GM19240 (cell line): Measurements from ENCODE around the gene RFXAP.

Experiments used
- DNase-seq: peaks from one replicate; pipeline ENCODE4 v3.0.0; 2011; ENCODE audit warnings: low spot score; ENCODE audit not compliant: insufficient read length

RFXAP gene

DNA sequence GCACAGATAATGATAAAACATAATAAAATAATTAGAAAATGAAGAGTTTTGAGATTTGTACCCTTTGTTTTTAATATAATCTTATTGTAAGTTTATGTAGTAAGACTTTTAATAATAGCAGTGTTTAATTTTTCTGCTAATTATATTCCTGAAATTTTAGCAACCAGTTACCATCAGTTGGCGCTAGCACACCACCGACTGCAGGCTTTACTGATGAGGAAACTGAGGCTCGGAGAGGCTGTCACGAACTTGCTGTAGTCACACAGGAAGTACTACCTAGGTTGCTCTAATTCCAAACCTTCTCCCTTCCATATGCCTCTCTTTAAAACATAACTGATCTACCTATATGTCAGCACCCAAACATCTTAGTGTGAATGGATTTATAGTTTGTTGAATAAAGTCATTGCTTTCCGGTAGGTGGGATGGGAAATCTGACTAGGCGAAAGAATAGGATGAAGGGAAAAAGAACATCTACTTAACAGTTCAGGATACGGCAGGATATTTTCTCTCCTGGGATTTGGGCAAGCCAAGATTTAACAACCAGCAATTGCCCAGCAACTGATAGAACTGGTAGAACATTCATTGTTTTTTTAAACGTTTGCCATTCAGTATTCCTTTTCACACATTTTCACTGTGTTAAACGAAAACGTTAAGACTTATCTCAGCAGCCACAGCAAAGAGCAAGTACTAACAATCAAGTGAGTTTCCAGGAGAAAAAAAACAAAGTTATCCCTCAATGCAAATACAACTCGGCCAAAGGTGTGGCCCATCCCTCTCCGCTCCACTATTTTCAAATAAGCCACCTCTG is 822 bp upstream of the RFXAP start:
- DNase-seq, result no peak

DNA sequence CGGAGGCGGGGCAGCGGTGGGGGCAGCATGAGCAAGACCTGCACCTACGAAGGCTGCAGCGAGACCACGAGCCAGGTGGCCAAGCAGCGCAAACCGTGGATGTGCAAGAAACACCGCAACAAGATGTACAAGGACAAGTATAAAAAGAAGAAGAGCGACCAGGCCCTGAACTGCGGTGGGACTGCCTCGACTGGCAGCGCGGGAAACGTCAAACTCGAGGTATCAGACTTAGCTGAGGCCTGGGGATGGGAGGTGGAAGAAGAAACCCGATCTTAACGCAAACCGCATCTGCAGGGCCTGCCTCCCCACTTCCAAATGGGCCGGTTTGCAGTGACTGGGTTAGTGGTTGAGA is 693 bp downstream of the RFXAP start:
- DNase-seq, result no peak

GRCh38 chr13:36820222-36820621 is 1.2 kb downstream of the RFXAP start:
- DNase-seq, result no peak

- no peak for DNase-seq
Measured at GRCh38 chr13:36822785-36823184, 3.8 kb downstream of the RFXAP start.

DNA sequence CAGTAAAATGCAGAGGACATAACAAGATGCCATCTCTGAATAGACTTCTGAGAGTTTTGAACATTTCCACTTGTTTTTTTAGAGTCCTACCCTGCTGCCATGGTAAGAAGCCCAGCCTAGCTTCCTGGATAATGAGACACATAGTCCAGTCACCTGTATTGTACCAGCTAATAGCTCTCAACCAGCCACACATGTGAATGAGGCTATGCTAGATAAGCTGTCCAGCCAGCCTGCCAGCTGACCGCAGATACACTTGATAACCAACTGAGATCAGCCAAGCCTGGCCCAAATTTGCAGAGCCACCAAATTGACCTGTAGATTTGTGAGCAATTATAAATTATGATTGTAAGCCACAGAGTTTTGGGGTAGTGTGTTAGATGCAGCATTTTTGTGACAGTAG is 10.7 kb downstream of the RFXAP start:
- DNase-seq, result no peak

DNA sequence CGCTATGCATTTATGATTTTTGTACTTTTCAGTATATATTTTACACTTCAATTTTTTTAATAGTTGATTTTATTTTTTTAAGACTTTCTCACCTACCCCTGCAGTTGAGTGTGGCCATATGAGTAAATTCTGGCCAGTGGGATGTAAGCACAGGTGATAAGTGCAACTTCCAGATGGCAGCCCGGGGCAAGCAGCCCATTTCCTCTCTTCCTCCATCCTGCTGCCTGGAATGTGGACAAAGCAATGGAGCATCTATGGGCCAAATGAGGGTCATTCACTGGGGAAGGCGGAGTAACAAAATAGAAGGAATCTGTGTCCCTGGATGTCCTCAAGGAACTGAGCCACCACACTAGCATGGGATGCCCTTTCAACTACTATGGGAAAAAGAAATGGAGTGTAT is 12.3 kb downstream of the RFXAP start:
- no peak for DNase-seq

DNA sequence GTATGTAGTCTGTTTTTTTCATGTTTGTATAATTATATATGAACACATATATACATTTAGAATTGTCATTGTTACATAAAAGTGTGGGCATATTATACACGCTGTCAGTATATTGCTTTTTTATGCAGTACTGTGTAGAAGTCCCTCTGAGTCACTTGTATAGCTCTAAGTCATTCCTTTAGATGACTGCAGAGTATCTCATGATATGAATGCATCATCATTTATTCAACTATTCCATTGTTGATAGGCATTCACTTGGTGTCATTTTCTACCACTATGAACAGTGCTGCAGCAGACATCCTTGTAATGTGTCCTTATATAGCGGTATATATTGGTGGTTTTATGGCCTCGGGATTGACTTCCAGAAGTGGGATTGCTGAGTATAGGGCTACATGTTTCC is 15.3 kb downstream of the RFXAP start:
- no peak for DNase-seq

DNA sequence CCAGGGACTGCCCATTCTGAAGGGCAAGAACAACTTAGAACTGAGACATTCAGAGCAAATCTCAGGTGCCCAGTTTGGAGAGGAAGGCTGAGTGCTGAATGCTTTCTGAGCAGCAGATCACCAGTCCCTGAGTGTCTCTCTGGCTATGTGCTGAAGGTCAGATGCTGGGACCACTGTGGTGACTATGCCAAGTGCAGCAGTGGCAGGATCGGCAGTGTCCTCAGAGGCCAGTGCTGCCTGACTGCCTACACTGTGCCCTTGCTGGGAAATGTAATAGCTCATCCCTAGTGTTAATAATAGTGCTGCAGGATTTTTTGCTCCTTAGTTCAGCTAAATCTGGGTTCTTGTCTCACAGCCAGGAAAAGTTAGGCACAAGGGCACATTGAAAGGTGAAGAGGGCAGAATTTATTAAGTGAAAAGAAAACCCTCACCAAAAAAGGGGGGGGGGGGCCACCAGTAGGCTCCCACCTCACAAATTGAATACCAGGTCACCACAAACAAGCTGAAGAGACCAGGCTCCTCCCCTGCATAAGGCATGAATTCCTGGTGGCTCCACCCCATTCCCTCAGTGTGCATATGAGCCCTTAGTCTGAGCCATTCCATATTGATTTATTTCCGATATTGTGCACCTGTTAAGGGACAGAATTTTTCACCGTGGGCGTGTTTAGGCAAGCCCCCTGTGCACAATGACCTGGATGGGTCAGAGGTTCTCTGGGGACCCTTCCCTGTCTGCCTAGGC is 18.5 kb downstream of the RFXAP start:
- DNase-seq, result no peak

DNA sequence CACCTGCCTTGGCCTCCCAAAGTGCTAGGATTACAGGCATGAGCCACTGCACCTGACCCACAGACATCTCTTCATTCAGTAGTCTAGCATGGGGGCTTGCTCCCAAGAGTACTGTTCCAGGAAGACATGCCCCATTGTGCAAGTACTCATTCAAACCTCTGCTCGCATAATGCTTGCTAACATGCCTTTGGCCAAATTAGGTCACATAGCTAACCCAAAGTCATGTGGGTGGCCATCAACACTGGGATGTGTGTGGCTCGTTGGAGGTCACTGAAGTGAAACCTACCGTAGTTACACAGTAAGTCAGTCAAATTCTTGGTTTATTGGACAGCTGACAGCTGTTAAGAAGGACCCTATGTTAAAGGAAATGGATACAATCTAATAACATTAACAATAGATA is 20.3 kb downstream of the RFXAP start:
- DNase-seq, result no peak

GRCh38 chr13:36839981-36840380 is 21.0 kb downstream of the RFXAP start:
- DNase-seq, result no peak

DNA sequence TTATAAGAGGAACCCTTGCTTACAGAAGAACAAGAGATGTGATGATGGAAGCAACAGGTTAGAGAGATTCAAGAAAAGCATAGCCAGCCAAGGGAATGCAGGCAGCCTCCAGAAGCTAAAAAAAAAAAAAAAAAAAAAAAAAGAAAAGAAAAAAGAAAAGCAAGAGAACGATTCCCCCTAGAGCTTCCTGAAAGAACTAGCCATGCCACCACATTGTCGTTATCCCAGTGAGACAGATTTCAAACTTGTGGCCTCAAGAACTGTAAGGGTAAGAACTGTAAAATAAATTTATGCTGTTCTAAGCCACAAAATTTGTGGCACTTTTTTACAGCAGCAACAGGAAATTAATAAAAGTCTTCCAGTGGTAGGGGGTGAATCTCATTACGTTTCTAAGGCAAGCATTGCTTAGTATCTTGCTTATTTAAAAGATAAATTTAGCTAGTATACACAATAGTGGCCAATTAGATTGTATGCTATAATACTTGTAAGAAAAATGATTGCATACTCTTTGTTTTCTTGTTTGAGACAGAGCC is 21.8 kb downstream of the RFXAP start:
- DNase-seq, result no peak

- DNase-seq, result no peak
Measured at GRCh38 chr13:36841391-36841790, 22.4 kb downstream of the RFXAP start.

DNA sequence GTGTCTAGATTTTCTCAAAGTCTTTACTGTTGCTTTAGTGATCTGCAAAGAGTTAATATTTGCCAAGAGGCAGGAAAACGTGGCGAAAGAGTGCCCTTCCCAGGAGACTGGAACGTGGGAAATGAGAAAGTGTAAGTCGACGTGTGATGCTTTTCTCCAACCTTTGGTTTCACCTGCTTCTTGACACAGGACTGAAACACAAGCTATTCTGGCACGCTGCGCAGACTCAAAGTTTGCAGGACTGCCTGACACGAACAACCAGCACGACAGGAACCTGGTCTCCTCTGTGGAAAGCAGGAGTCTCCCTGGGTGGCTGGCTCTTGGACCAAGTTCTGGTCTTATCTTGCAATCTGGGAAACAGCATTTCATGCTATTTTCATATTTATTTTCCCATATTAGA is 28.6 kb downstream of the RFXAP start:
- DNase-seq, result no peak

DNA sequence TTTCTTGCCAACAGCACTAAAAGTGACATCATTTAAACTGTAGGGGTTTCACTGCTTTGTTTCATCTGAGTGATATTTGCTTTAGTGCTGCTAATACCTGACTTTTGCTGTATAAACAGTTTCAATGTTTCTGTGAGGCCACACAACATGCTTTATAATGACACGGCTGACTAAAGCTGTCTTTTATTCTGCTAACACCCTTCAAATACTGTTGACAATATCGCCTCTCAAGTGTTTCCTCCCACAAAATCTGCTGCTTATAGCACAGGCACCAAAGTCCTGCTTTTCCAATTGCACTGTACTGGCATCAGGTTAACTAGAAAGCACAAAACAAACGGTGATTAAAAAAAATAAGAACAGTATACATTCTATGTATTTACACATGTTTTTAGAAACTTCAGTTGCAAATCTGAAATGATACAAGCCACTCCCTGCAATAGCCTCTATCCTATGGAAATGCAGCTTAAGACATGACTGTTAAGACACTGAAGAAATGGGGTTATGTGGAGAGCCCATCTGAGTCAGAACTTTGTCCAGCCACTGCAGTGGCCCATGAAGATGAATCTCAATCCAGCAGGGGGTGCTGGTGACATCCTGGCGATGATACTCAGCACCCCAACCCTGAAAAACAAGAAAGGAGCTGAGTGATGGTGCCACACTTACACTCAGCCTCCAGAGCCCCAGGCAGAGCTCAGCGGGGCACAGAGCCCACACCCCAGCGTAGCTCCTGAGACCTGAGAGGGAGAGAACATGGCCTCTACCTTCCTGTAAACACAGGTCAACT is 29.4 kb downstream of the RFXAP start:
- no peak for DNase-seq

- DNase-seq, result no peak
Measured at GRCh38 chr13:36850790-36851438, 31.9 kb downstream of the RFXAP start.

DNA sequence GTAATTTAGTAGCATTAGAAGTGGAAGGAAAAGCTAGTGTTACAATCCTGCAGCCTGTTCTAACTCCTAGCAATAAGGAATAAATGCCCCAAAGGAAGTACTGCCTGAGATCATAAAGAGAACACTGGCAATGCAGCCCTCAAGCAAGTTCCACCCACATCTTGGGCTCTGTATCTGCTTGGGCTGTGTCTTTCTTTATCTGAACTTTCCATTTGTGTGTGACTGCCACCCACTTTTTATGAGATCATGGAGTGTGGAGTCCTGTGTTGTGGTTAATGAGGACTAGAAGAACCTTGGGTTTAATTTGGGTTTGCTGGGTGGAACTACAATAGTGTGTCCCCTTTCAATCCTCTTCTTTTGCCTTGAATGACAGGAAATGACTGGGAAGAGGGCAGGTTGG is 38.2 kb downstream of the RFXAP start:
- DNase-seq, result no peak

GRCh38 chr13:36858290-36858689 is 39.3 kb downstream of the RFXAP start:
- DNase-seq, result no peak

- no peak for DNase-seq
Measured at GRCh38 chr13:36859259-36859658, 40.2 kb downstream of the RFXAP start.

DNA sequence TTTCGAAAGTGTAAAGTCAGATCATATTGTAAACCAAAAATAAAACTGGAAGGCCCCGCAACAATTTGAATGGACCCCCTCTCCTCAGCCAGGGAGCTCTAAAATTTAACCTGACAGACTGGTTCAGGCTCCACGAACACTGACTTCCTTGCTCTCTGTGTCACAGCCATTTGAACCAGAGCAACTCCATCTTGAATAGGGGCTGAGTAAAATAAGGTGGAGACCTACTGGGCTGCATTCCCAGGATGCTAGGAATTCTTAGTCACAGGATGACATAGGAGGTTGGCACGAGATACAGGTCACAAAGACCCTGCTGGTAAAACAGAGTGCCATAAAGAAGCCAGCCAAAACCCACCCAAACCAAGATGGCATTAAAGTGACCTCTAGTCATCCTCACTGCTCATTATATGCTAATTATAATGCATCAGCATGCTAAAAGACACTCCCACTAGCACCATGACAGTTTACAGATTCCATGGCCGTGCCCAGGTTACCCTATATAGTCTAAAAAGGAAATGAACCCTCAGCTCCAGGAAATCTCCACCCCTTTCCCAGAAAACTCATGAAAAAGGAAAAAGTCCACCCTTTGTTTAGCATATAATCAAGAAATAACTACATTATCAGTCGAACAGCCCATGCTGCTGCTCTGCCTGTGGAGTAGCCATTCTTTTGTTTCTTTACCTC is 43.1 kb downstream of the RFXAP start:
- no peak for DNase-seq

DNA sequence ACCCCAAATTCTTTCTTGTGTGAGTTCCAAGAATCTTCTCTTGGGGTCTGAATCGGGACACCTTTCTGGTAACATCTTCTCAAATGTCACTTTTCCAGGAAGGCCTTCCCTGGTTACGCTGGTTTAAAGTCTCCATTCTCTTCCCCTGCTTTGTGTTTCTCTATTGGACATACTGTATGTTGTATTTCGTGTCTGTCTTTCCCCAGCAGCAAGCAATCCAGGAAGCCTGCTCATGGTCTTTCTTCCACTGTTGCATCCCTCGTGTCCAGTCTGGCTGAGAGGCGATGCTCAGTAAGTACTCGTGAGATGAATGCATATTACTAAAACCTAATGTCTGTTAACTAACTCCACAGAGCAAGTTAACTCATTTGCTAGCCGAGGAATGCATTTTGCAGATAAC is 43.7 kb downstream of the RFXAP start:
- no peak for DNase-seq

DNA sequence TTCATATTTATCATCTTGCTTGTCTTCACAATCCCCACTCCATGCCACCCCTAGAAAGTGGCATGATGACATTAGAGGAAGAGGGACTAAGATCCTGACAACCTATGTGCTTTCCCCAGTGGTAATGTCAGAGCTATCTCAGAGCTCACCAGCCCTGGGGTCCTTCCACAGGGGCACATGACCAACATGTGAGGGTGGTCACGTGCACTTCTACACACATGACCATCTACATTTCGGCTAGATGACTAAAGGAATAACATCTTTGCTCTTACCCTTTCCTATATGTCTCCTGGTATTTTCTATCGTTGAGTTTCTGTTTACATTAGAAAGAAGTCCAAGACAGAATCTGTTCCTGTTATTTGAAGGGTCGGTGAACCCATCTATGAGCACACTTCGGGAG is 46.2 kb downstream of the RFXAP start:
- DNase-seq, result no peak
